C4-2B (cell line): ENCODE measurements around the gene KLF15.

Experiments used
- CTCF ChIP-seq: fragments of 450-650 bp; conservative IDR thresholded peaks from 2 replicates; pipeline ENCODE4 v1.5.1; 2017; ENCODE audit warnings: mild to moderate bottlenecking
- ZFX ChIP-seq: fragments of 450-650 bp; IDR thresholded peaks from 2 replicates; pipeline ENCODE4 v1.6.1; 2017

DNA sequence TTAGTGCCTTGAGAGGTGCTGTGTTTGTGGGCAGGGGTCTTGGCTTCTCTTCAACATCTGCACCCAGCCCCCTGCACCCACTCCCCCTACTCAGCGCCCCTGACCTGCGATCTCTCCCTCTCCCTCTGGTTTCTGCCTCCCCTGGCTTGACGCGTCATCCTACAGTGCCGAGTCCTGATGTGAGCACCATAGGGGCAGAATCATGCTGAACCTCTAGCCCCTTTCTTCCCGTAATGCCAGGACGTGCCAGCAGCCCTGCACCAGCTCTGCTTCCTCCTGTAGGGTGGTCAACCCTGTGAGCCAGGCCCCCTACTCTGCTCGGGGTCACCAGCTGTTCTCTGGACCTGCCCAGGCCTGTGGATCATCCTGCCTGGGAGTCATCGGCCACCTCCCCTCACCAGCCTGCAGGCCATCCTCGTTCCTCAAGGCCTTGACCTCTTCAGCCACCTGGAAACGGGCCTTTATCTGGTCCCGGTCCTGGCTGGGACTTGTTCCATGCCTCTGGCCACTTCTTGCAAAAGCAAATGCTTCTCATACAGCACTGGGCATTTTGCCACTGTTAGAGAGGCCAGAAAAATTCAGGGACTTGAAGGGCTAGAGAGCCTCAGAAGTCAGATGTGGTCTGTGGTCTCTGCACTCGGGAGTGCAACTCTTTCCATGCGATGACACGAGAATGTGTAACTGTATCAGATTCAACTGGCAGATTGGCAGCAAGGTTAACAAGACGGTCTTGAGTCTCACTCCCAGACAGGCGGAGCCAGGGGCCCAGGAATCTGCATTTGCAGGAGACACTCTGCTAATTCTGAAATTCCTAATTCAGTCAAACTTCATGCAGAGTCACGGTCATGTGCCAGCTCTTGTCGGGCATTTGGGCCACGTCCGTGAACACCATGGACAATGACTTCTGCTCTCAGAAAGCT is 16.7 kb upstream of the KLF15 start:
- TF ChIP-seq CTCF, result no peak
- no peak for TF ChIP-seq ZFX
